Mucosa of stomach (tissue), 1 donor: ENCODE results near the gene ATP5F1E.
A peak's percentile ranks its signal among the peaks of the same experiment; 100 is the strongest.

Experiments
- H3K27me3 ChIP-seq: one replicate; pipeline ENCODE4 v1.7.0; 2013; ENCODE audit warnings: mild to moderate bottlenecking, low read length; ENCODE audit not compliant: control insufficient read depth, insufficient read depth
- H3K36me3 ChIP-seq: one replicate; pipeline ENCODE4 v1.7.0; 2013; ENCODE audit warnings: low read length; ENCODE audit not compliant: control insufficient read depth, insufficient read depth
- H3K4me1 ChIP-seq: one replicate; pipeline ENCODE4 v1.7.0; 2013; ENCODE audit warnings: mild to moderate bottlenecking, low read length; ENCODE audit not compliant: control insufficient read depth, insufficient read depth
- H3K4me3 ChIP-seq: one replicate; pipeline ENCODE4 v1.7.0; 2013; ENCODE audit warnings: low read length
- H3K9ac ChIP-seq: one replicate; pipeline ENCODE4 v1.7.0; 2013; ENCODE audit warnings: mild to moderate bottlenecking, low read length, moderate library complexity
- H3K9me3 ChIP-seq: one replicate; pipeline ENCODE4 v1.7.0; 2013; ENCODE audit warnings: mild to moderate bottlenecking, low read length, moderate library complexity; ENCODE audit not compliant: control insufficient read depth
- donor health status: Pancreatic carcinoma.

The ATP5F1E gene

DNA sequence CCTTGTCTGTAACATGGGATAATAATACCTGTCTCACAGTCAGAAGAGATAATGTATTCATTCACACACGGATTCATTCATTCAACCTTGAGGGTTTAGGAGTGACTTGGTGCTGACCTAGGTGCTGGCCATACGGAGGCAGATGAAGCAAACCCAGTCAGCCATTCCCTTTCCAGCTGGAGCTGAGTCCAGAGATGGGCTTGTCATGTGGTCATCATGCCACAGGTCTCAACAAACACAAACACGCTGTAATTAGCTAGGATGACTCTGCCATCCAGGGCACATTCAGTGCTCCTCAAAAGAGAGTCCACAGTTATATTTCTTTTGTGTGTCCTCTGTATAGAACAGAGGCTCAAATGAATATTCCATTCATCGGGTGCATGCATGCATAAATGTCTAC, 29.9 kb upstream of the ATP5F1E start:
- H3K4me1 ChIP-seq = peaks cover 5% of the 10 kb centered on the region
- H3K36me3 ChIP-seq = no peaks in the 10 kb centered on the region
- no peak overlapping the region for H3K9ac ChIP-seq
- H3K9me3 ChIP-seq = no peaks in the 10 kb centered on the region
- no peak overlapping the region for H3K4me3 ChIP-seq
- H3K27me3 ChIP-seq = no peaks in the 10 kb centered on the region

DNA sequence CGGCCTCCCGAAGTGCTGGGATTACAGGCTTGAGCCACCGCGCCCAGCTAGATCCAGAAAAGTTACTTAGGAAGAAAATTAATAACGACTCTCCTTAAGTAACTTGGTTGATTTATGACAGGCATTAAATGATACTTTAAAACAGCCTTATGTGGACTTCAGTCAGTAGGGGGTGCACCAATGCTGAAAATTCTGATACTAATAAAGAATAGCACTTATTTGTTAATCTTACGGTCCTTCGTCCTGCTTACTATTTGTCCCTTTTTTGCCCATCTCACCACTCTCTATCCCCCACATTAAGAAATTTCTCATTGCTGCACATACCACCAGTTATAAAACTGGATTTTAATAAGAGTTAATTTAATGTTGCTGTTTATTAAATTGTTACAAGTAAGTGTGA, 23.2 kb upstream of the ATP5F1E start:
- Histone ChIP-seq H3K9ac (no peak overlapping the region), H3K36me3 (no peaks in the 10 kb centered on the region), H3K4me1 (peaks cover 6% of the 10 kb centered on the region), H3K27me3 (no peaks in the 10 kb centered on the region), H3K9me3 (no peaks in the 10 kb centered on the region), H3K4me3 (no peak overlapping the region)

DNA sequence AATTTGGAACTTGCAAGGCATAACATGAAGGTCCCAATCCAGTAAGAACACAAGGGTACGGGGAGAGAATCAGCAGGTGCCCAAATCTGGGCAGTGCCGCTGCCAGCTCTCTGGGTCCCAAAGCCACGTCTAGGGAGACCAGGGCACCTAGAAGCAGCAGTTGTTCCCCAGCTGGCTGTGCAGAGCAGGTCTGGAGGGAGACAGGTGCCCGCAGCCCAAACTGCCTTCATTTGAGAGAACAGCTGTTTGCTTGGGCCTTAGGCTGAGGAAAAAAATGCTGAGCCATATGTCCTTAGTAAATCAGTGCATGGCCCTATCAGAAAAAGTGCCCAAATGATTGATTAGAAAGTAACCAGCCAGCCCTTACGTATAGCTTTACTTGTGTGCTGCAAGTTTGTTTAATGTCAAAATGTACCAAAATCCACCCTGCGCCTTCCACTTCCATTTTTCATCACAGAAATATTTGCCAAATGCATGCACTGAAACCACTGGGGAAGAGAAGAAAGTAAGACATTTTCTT, 19.6 kb upstream of the ATP5F1E start:
- Histone ChIP-seq H3K36me3 (no peaks in the 10 kb centered on the region), H3K9me3 (no peaks in the 10 kb centered on the region), H3K4me1 (peaks cover 22% of the 10 kb centered on the region)

GRCh38 chr20:59050437-59050836, 18.3 kb upstream of the ATP5F1E start:
- Histone ChIP-seq H3K9ac (no peak overlapping the region), H3K4me3 (no peak overlapping the region), H3K4me1 (peaks cover 23% of the 10 kb centered on the region), H3K27me3 (no peaks in the 10 kb centered on the region), H3K9me3 (no peaks in the 10 kb centered on the region), H3K36me3 (no peaks in the 10 kb centered on the region)

More for the DNA sequence above, 19.6 kb upstream of the ATP5F1E start:
- H3K9ac ChIP-seq = no peak overlapping the region
- H3K4me3 ChIP-seq = no peak overlapping the region
- H3K27me3 ChIP-seq = no peaks in the 10 kb centered on the region

GRCh38 chr20:59048681-59049030, 16.5 kb upstream of the ATP5F1E start:
- H3K9me3 ChIP-seq = no peaks in the 10 kb centered on the region
- no peaks in the 10 kb centered on the region for H3K36me3 ChIP-seq
- no peak overlapping the region for H3K9ac ChIP-seq

GRCh38 chr20:59047938-59048680, 16.0 kb upstream of the ATP5F1E start:
- Histone ChIP-seq H3K27me3 (no peaks in the 10 kb centered on the region), H3K4me3 (no peak overlapping the region), H3K4me1 (peaks cover 26% of the 10 kb centered on the region), H3K9me3 (no peaks in the 10 kb centered on the region), H3K9ac (no peak overlapping the region), H3K36me3 (no peaks in the 10 kb centered on the region)

More at GRCh38 chr20:59048681-59049030, 16.5 kb upstream of the ATP5F1E start:
- Histone ChIP-seq H3K27me3 (no peaks in the 10 kb centered on the region), H3K4me1 (peaks cover 23% of the 10 kb centered on the region), H3K4me3 (no peak overlapping the region)

GRCh38 chr20:59046862-59047261, 14.7 kb upstream of the ATP5F1E start:
- Histone ChIP-seq H3K4me1 (peaks cover 28% of the 10 kb centered on the region), H3K36me3 (no peaks in the 10 kb centered on the region), H3K9me3 (no peaks in the 10 kb centered on the region), H3K9ac (no peak overlapping the region), H3K27me3 (no peaks in the 10 kb centered on the region), H3K4me3 (no peak overlapping the region)

DNA sequence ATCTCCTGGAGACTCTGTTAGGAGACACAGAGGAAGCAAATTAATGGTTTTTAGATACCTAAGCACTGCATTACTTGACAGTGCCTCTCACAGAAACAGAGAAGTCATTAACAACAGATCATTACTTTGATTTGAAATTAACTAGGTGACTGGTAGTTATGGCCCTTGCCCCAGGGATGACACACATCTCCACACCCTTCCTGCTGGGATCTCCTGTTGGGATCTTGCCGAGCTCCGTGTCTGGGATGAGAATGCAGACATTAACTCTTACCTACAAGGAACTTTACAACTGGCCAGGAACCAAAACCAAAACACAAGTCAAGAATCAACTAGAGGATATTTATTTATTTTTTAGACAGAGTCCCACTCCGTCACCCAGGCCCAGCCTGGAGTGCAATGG, 12.7 kb upstream of the ATP5F1E start:
- H3K4me1 ChIP-seq = peaks cover 39% of the 10 kb centered on the region
- H3K4me3 ChIP-seq = no peak overlapping the region
- no peaks in the 10 kb centered on the region for H3K9me3 ChIP-seq
- no peaks in the 10 kb centered on the region for H3K36me3 ChIP-seq
- no peaks in the 10 kb centered on the region for H3K27me3 ChIP-seq
- H3K9ac ChIP-seq = no peak overlapping the region

GRCh38 chr20:59044295-59044694, 12.2 kb upstream of the ATP5F1E start:
- Histone ChIP-seq H3K4me1 (peaks cover 34% of the 10 kb centered on the region), H3K9me3 (no peaks in the 10 kb centered on the region), H3K9ac (no peak overlapping the region), H3K36me3 (no peaks in the 10 kb centered on the region), H3K4me3 (no peak overlapping the region), H3K27me3 (no peaks in the 10 kb centered on the region)

GRCh38 chr20:59043698-59044097, 11.6 kb upstream of the ATP5F1E start:
- Histone ChIP-seq H3K27me3 (no peaks in the 10 kb centered on the region), H3K4me3 (no peak overlapping the region), H3K9me3 (no peaks in the 10 kb centered on the region), H3K9ac (no peak overlapping the region), H3K4me1 (peaks cover 33% of the 10 kb centered on the region), H3K36me3 (no peaks in the 10 kb centered on the region)

DNA sequence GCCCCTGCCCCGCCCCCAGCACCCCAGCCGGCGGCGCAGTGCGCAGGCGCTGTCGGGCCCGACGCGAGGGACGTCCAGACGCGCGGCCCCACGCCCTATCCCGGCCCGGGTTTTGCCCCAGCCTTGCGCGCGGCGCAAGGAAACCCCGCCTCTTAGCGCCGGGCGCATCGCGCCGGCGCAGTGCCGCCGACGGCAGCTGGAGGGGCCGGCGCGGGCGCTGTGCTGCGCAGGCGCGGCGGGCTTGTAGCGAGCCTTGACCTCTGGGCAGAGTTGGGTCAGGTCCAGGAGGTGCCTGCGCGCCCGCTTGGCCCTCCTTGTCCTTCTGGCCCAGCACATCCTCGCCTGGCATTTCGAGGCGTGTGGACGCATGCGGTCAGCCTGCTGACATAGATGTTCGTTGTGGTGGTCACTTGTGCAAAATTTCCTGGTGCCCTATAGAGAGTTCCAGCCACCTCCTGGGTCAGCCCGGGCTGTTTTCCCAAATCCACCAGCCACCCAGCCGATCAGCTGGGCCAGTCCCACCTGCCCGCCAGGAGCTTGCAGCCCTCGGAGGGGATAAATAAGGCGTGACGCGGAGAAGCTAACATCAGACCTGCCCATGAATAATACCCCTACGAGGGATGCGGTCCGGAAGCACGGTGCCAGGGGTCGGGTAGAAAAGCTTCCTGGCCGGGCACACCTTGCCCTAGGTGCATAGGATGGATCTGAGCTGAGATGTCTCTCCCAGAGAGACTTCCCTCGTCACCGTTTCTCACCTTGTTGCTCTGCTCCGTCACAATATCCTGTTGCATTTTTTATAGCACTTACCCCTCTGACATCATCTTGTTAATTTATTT, 10.9 kb upstream of the ATP5F1E start:
- H3K27me3 ChIP-seq = no peaks in the 10 kb centered on the region
- no peaks in the 10 kb centered on the region for H3K9me3 ChIP-seq
- peak overlapping the region; percentile 87 for H3K9ac ChIP-seq
- H3K4me1 ChIP-seq = peaks cover 33% of the 10 kb centered on the region
- no peaks in the 10 kb centered on the region for H3K36me3 ChIP-seq
- peak overlapping the region; percentile 46 for H3K4me3 ChIP-seq

DNA sequence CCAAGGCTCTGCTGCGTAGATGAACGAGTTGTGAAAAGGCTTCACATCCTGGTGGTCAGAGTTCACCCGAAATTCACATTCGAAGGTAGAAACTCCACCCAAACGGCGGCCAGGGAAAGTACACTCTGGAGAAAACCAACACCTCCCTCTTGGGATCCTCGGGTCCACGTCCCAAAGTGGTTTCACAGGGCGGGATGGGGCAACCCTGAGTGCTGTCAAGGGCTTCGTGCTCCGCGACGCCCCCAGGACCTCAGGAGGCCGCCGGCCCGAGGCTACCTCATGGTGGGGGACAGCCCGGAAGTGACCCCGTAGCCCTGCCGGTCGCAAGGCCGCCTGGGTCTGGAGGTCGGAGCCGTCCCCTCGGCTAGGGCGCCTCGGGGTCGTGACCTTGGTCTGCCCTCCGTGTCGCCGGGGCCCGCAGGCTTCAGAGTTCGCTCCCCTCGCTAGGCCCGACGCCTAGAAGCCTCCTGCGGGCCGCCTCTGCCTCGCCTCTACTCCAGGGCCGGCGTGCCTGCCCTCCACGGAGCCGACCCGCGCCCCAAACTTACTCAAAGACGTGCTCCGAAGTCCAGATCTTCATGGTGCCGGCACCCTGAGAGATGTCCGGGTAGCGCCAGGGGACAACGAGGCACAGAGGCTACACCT, 10.1 kb upstream of the ATP5F1E start, which contains the start of gene PRELID3B:
Gene PRELID3B, minus strand, starts transcription at position 636 of the 645 bp plus-strand sequence. Its CDS starts 56 bp downstream, at position 580.
- Histone ChIP-seq H3K9ac (peak within 1 kb of the TSS; percentile 87), H3K36me3 (no peaks in the 10 kb centered on the region), H3K4me1 (peaks cover 28% of the 10 kb centered on the region), H3K4me3 (peak within 1 kb of the TSS; percentile 46), H3K9me3 (no peaks in the 10 kb centered on the region), H3K27me3 (no peaks in the 10 kb centered on the region)
